Measurements from ENCODE around the gene GPAT3. TPM values are rescaled to one million over a fixed set of nuclear protein-coding genes. Genes with fewer than 3 reads are reported as not detected.
A peak's percentile ranks its signal among the peaks of the same experiment; 100 is the strongest.
"Not testable (repeated sequence)": the region's sequence is repeated elsewhere in the genome, so short reads cannot be mapped to it uniquely, and the experiment has no call there.

The GPAT3 gene
- total and polyA plus RNA-seq, 2 experiments from 2014 or later = 1.2 to 2.0 TPM

DNA sequence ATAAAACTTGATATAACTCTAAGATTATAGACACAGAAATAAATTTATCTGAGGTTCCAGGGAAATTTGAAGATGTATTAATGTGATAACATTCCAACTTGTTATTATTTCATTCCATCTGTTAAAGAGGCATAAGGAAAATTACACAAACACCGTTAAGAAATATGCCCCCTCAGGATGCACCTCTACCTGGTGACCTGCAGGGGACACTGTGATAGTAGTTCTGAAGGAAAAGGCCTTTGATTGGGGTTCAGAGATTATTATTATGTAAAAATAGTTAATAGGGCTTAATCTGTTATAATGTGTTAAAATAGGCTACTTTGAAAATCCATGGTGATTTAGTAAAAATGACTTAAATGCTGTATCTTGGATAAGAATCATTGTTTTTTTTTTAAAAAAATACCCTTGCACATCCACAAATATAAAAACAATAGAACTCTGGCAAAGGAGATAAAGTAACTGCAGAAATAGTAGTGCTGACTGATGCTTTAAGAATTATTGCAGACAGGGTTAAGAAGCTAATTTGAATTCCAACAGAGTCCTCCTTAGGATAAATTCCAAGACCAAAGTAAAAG is 44.9 kb upstream of the GPAT3 start:
- no peaks in the 10 kb centered on the region for H3K27me3 ChIP-seq (ENCODE audit: insufficient read depth)
- H3K4me3 ChIP-seq = no peak overlapping the region
- H3K4me1 ChIP-seq (ENCODE audit: insufficient read depth) = no peaks in the 10 kb centered on the region
- no peak overlapping the region for H3K4me2 ChIP-seq
- ATAC-seq = peak; percentile 63
- no peaks in the 10 kb centered on the region for H3K79me2 ChIP-seq (replicated peaks; ENCODE audit: insufficient read depth)
- DNase-seq (ENCODE audit: low spot score) = peak; percentile 64
- H4K20me1 ChIP-seq (replicated peaks; ENCODE audit: insufficient read depth) = no peaks in the 10 kb centered on the region
- no peaks in the 10 kb centered on the region for H3F3A ChIP-seq (replicated peaks; ENCODE audit: low read depth)
- Mint-ChIP-seq H3K9me3 (no peaks in the 10 kb centered on the region; the same call in 2 of the 3 replicates), H3K27ac (no peak overlapping the region), H3K36me3 (ENCODE audit: low read depth) (no peaks in the 10 kb centered on the region), H3K4me1 (peaks cover 2% of the 10 kb centered on the region; the same call in 1 of the 3 replicates), H3K27me3 (ENCODE audit: insufficient read depth, low read depth, poor library complexity) (peaks cover 4% of the 10 kb centered on the region), H3K4me3 (no peak overlapping the region)
- no peak for TF ChIP-seq NANOG (IDR thresholded peaks at IDR 0.05; ENCODE audit: borderline replicate concordance)
- no peak for TF ChIP-seq STAT1 (IDR thresholded peaks at IDR 0.05; ENCODE audit: unreplicated experiment)
- TF ChIP-seq, protein P1, sequence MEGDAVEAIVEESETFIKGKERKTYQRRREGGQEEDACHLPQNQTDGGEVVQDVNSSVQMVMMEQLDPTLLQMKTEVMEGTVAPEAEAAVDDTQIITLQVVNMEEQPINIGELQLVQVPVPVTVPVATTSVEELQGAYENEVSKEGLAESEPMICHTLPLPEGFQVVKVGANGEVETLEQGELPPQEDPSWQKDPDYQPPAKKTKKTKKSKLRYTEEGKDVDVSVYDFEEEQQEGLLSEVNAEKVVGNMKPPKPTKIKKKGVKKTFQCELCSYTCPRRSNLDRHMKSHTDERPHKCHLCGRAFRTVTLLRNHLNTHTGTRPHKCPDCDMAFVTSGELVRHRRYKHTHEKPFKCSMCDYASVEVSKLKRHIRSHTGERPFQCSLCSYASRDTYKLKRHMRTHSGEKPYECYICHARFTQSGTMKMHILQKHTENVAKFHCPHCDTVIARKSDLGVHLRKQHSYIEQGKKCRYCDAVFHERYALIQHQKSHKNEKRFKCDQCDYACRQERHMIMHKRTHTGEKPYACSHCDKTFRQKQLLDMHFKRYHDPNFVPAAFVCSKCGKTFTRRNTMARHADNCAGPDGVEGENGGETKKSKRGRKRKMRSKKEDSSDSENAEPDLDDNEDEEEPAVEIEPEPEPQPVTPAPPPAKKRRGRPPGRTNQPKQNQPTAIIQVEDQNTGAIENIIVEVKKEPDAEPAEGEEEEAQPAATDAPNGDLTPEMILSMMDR (conservative IDR thresholded peaks at IDR 0.05; ENCODE audit: low read depth in 2 of 2) = peak; percentile 79 to 98
- TF ChIP-seq ZNF114 (CRISPR knock-in tag; IDR thresholded peaks at IDR 0.05) = no peak
- no peak overlapping the region for H3K27ac ChIP-seq (ENCODE audit: low read depth)
- no peaks in the 10 kb centered on the region for H3K36me3 ChIP-seq (ENCODE audit: insufficient read depth)
- H2AFZ ChIP-seq = no peak overlapping the region
- H3K9me2 ChIP-seq (ENCODE audit: insufficient read depth) = no peaks in the 10 kb centered on the region

DNA sequence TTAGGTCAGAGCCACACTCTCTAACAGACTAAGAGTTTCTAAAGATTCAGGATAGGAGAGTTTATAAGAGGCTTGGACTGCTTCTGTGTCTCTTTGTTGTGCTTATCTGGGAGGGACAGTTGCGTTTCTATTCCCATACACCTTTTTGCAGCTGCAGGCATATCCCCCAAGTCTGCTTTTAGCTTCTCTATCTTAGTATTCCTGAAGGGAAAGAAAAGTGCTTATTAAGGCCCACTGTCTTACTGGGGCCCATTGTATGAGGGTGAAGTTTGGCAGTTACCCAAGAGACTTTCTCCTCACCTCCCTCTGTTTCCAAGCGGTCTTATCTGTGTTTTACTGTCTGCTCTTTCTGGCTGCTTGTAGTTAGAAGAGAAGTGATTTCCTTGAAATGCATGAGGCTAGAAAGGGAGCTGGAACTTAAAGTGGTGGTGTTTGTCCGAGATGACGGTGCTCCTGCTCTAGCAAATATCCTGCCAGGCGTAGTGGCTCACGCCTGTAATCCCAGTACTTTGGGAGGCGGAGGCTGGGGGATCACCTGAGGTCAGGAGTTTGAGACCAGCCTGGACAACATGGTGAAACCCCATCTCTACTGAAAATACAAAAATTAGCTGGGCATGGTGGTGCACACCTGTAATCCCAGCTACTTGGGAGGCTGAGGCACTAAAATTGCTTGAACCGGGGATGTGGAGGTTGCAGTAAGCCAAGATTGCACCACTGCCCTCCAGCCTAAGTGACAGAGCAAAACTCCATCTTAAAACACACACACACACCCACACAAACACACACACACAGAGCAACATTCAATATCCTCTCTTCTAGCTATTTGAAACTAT is 39.6 kb upstream of the GPAT3 start:
- not testable (repeated sequence) for H3K9me3 Mint-ChIP-seq; H3K4me1 ChIP-seq (ENCODE audit: insufficient read depth); H3K9me2 ChIP-seq (ENCODE audit: insufficient read depth); H3K27ac Mint-ChIP-seq; H3K79me2 ChIP-seq (replicated peaks; ENCODE audit: insufficient read depth); H3K27me3 ChIP-seq (ENCODE audit: insufficient read depth); H3F3A ChIP-seq (replicated peaks; ENCODE audit: low read depth); H3K27me3 Mint-ChIP-seq (ENCODE audit: insufficient read depth, low read depth, poor library complexity); H3K4me3 Mint-ChIP-seq; H3K4me3 ChIP-seq; H3K36me3 Mint-ChIP-seq (ENCODE audit: low read depth); ATAC-seq; H3K4me1 Mint-ChIP-seq; H3K27ac ChIP-seq (ENCODE audit: low read depth); DNase-seq (ENCODE audit: low spot score); H3K4me2 ChIP-seq; H4K20me1 ChIP-seq (replicated peaks; ENCODE audit: insufficient read depth); H3K36me3 ChIP-seq (ENCODE audit: insufficient read depth)
- H2AFZ ChIP-seq = peak overlapping the region; percentile 72; the same call in 1 of the 2 replicates

DNA sequence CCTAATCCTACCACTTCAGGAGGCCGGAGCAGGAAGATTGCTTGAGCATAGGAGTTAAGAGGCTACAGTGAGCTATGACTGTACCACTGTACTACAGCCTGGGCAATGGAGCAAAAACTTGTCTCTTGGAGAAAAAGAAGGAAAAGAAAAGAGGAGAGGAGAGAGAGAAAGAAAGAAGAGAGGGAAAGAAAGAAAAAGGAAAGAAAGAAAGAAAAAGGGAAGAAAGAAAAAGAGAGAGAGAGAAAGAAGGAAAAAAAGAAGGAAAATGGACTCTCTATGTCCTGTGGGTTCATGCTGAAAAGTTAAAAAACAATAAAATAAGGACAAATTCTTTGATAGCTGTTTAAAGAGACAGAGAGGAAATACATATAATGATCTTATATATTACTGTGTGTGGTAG is 37.7 kb upstream of the GPAT3 start:
- no peaks in the 10 kb centered on the region for H3K27me3 ChIP-seq (ENCODE audit: insufficient read depth)
- Mint-ChIP-seq H3K27me3 (ENCODE audit: insufficient read depth, low read depth, poor library complexity) (peaks cover 3% of the 10 kb centered on the region), H3K4me1 (no peaks in the 10 kb centered on the region), H3K27ac (no peak overlapping the region), H3K36me3 (ENCODE audit: low read depth) (no peaks in the 10 kb centered on the region), H3K4me3 (no peak overlapping the region), H3K9me3 (no peaks in the 10 kb centered on the region)
- H3K4me1 ChIP-seq (ENCODE audit: insufficient read depth) = no peaks in the 10 kb centered on the region
- no peaks in the 10 kb centered on the region for H4K20me1 ChIP-seq (replicated peaks; ENCODE audit: insufficient read depth)
- H3K79me2 ChIP-seq (replicated peaks; ENCODE audit: insufficient read depth) = no peaks in the 10 kb centered on the region
- H2AFZ ChIP-seq = peak overlapping the region; percentile 19; the same call in 1 of the 2 replicates
- H3K4me3 ChIP-seq = no peak overlapping the region
- no peaks in the 10 kb centered on the region for H3K36me3 ChIP-seq (ENCODE audit: insufficient read depth)
- H3F3A ChIP-seq (replicated peaks; ENCODE audit: low read depth) = no peaks in the 10 kb centered on the region
- H3K9me2 ChIP-seq (ENCODE audit: insufficient read depth) = no peaks in the 10 kb centered on the region
- ATAC-seq (no peak), DNase-seq (ENCODE audit: low spot score) (no peak)
- no peak overlapping the region for H3K27ac ChIP-seq (ENCODE audit: low read depth)
- no peak overlapping the region for H3K4me2 ChIP-seq
- TF ChIP-seq ZNF331 (CRISPR knock-in tag; IDR thresholded peaks at IDR 0.05; ENCODE audit: low read depth) = no peak
- no peak for TF ChIP-seq JUNB (IDR thresholded peaks at IDR 0.05; ENCODE audit: unreplicated experiment)
- TF ChIP-seq, protein P2, sequence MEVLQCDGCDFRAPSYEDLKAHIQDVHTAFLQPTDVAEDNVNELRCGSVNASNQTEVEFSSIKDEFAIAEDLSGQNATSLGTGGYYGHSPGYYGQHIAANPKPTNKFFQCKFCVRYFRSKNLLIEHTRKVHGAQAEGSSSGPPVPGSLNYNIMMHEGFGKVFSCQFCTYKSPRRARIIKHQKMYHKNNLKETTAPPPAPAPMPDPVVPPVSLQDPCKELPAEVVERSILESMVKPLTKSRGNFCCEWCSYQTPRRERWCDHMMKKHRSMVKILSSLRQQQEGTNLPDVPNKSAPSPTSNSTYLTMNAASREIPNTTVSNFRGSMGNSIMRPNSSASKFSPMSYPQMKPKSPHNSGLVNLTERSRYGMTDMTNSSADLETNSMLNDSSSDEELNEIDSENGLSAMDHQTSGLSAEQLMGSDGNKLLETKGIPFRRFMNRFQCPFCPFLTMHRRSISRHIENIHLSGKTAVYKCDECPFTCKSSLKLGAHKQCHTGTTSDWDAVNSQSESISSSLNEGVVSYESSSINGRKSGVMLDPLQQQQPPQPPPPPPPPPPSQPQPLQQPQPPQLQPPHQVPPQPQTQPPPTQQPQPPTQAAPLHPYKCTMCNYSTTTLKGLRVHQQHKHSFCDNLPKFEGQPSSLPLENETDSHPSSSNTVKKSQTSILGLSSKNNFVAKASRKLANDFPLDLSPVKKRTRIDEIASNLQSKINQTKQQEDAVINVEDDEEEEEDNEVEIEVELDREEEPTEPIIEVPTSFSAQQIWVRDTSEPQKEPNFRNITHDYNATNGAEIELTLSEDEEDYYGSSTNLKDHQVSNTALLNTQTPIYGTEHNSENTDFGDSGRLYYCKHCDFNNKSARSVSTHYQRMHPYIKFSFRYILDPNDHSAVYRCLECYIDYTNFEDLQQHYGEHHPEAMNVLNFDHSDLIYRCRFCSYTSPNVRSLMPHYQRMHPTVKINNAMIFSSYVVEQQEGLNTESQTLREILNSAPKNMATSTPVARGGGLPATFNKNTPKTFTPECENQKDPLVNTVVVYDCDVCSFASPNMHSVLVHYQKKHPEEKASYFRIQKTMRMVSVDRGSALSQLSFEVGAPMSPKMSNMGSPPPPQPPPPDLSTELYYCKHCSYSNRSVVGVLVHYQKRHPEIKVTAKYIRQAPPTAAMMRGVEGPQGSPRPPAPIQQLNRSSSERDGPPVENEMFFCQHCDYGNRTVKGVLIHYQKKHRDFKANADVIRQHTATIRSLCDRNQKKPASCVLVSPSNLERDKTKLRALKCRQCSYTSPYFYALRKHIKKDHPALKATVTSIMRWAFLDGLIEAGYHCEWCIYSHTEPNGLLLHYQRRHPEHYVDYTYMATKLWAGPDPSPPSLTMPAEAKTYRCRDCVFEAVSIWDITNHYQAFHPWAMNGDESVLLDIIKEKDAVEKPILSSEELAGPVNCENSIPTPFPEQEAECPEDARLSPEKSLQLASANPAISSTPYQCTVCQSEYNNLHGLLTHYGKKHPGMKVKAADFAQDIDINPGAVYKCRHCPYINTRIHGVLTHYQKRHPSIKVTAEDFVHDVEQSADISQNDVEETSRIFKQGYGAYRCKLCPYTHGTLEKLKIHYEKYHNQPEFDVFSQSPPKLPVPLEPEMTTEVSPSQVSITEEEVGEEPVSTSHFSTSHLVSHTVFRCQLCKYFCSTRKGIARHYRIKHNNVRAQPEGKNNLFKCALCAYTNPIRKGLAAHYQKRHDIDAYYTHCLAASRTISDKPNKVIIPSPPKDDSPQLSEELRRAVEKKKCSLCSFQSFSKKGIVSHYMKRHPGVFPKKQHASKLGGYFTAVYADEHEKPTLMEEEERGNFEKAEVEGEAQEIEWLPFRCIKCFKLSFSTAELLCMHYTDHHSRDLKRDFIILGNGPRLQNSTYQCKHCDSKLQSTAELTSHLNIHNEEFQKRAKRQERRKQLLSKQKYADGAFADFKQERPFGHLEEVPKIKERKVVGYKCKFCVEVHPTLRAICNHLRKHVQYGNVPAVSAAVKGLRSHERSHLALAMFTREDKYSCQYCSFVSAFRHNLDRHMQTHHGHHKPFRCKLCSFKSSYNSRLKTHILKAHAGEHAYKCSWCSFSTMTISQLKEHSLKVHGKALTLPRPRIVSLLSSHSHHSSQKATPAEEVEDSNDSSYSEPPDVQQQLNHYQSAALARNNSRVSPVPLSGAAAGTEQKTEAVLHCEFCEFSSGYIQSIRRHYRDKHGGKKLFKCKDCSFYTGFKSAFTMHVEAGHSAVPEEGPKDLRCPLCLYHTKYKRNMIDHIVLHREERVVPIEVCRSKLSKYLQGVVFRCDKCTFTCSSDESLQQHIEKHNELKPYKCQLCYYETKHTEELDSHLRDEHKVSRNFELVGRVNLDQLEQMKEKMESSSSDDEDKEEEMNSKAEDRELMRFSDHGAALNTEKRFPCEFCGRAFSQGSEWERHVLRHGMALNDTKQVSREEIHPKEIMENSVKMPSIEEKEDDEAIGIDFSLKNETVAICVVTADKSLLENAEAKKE (CRISPR knock-in tag; IDR thresholded peaks at IDR 0.05) = no peak
- TF ChIP-seq CREB1 (CRISPR knock-in tag; IDR thresholded peaks at IDR 0.05; ENCODE audit: low read depth) = no peak

Data from GM23338 (cell line).